ENCODE results near the gene POU2AF2. TPM values are rescaled to one million over a fixed set of nuclear protein-coding genes. Genes with fewer than 3 reads are reported as not detected.

Gene POU2AF2
- polyA plus RNA-seq, 10 donors, result not detected

DNA sequence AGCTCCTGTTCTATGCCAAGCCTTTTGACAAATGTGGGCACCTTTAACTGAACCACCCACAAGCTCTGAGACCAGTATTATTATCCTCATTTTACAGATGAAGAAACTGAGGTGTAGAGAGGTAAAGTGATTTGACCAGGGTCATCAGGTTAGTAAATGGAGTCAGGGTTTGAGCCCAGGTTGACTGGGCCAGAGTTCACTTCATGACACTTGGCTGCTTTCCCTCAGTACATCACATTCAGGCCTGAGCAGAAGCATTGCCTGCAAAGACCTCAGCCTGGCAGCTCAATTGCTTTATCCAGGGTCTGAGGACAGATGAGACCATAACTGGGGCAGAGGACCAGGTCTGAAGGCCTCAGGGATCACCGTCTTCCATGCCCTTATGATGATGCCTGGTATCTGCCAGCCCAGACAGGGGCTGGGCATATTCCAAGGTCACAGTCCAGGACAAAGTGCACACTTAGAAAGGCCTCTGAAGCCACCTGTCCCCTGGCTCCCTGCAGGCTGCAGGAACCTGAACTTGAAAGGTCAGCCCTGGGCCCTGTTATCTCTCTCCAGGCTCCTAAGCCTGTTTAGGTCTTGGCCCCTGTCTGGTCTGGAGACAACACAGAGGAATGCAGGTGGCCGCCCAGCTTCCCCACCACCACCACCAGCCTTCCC, 84.8 kb downstream of the POU2AF2 start:
- no peak for DNase-seq

DNA sequence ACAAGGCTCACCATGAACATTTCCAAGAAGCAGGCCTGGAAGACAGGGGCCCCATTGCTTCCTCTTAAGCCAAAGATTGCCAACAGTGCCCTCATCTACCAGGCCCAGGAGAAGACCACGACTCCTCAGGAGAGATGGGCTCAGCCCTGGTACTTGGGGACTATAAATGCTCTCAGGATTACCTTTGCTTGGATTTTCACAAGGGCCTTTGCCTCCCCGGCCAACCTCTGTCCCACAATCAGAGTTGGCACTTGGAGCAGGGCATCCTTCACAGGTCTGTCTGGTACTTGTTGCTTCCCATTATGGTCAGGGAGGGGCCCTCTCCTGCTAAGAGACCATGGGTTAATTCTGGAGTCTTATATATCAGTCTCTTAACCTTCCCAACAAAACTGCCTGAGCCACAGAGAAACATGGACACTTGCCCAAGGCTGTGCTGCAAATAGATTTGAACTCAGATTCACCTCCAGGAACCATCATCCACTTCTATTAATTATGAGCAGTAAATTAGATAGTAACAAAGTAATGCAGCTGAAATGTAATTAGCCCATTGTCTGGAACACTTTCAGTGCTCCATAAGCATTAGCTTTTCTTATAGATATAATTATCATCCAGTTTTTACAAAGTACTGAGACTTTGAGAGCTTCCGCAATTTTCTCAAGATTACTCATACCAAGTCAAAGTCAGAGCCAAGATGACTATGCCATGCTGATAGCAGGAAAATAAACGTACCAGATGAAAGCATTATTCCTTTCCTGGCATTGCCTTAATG, 86.4 kb downstream of the POU2AF2 start:
- no peak for DNase-seq

- DNase-seq, result no peak
Observed at GRCh38 chr11:111334532-111335502, 89.3 kb downstream of the POU2AF2 start.

DNA sequence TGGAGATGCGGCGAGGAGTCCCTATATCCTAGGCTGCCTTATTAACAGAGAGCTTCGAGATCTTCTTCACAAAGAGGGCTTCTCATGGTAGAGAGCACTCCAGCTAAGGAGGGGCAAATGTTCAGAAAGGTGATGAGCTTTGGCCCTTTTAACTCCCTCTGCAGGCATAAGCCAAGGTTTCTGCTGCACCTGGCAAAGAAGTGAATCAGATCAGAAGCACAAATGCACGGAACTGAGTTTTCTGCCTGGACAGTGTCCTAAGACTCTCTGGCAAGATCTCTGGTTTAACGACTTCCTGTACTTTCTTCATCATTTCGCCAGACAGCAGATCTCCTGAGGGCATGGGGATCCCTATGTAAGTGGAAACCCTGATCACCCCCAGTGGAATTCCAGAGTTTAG, 90.0 kb downstream of the POU2AF2 start:
- no peak for DNase-seq

Other genes with a start within 250 kb of the POU2AF2 start
- gene POU2AF3, start 52.8 kb downstream of the POU2AF2 start, polyA plus RNA-seq (ENCODE audit: insufficient read length in 10 of 10), result 1 to 10 TPM; 2.3 to 6.2 (median 4.0) TPM
- gene POU2AF1, start 133.6 kb downstream of the POU2AF2 start, polyA plus RNA-seq (ENCODE audit: insufficient read length in 10 of 10), result under 1 TPM in 9 of 10 donors, not detected in 1; 0.06 to 0.45 (median 0.27) TPM

Data from muscle of back (tissue), 11 donors.